Thyroid gland (tissue), 4 donors: ENCODE measurements around the gene RHOG. TPM values are rescaled to one million over a fixed set of nuclear protein-coding genes. Genes with fewer than 3 reads are reported as not detected.

Source experiments
- DNase-seq, 2 donors: peaks; one replicate each; pipeline ENCODE4 v3.0.0-alpha.2; 2019
- H3K27ac ChIP-seq, 3 donors: fragments of 200-600 bp; sonication (generic); 1 replicate in 2 of 3; 2 replicates in 1 of 3; pipeline ENCODE4 v1.5.1; 2016 to 2019; ENCODE audit warnings: mild to moderate bottlenecking in 1 of 3, moderate library complexity in 1 of 3
- H3K27me3 ChIP-seq: fragments of 200-600 bp; sonication (generic); one replicate; pipeline ENCODE4 v1.5.1; 2019
- H3K36me3 ChIP-seq, 2 donors: fragments of 200-600 bp; sonication (generic); one replicate each; pipeline ENCODE4 v1.5.1; 2016 to 2019
- H3K4me1 ChIP-seq, 2 donors: fragments of 200-600 bp; sonication (generic); one replicate each; pipeline ENCODE4 v1.5.1; 2017 to 2019
- H3K4me3 ChIP-seq, 3 donors: fragments of 200-600 bp; sonication (generic); replicated peaks in 1 of 3; 1 replicate in 2 of 3; 2 replicates in 1 of 3; pipeline ENCODE4 v1.5.1; 2016; ENCODE audit warnings: mild to moderate bottlenecking in 1 of 3
- H3K9me3 ChIP-seq: fragments of 200-600 bp; sonication (generic); one replicate; pipeline ENCODE4 v1.5.1; 2017
- POLR2A ChIP-seq, 2 donors: fragments of 450-650 bp; IDR thresholded peaks; one replicate each; pipeline ENCODE4 v1.6.1; 2017; ENCODE audit warnings: antibody characterized with exemption in 2 of 2, mild to moderate bottlenecking in 2 of 2, moderate library complexity in 1 of 2
- WGBS, 2 donors: methylation state at CpG; one replicate each; pipeline ENCODE4 v1.1.5; 2017; 5-methylcytosine and 5-hydroxymethylcytosine counted together
- intact Hi-C: fragments of 100-400 bp; cut with DNase I; formaldehyde crosslinking; loops from one replicate; pipeline ENCODE4 v1.15.1; 2023
- total RNA-seq, 4 donors: library from RNA; depleted of rRNA; stranded (reverse); fragments of >200 nt; gene quantifications; one replicate each; pipeline ENCODE4 v1.2.3, GENCODE V29; 2016
- TF ChIP-seq, protein P1 (sequence below), 6 experiments: fragments of 200-600 bp in 3 of 6; fragments of 450-650 bp in 3 of 6; sonication (generic) in 3 of 6; IDR thresholded peaks; one replicate each; pipeline ENCODE4 v1.5.1; 2016 to 2019; ENCODE audit warnings: antibody characterized with exemption in 6 of 6, mild to moderate bottlenecking in 2 of 6, inconsistent platforms in 1 of 6, moderate library complexity in 1 of 6

RHOG gene
- total RNA-seq, 4 donors from 2014 or later, result 17.3 to 39.0 (median 27.8) TPM

GRCh38 chr11:3882655-3883054 is 41.9 kb upstream of the RHOG start:
- Histone ChIP-seq H3K27ac (no peak overlapping the region), H3K4me3 (no peak overlapping the region), H3K27me3 (no peaks in the 10 kb centered on the region), H3K36me3 (no peaks in the 10 kb centered on the region), H3K4me1 (peaks cover 37 to 48% of the 10 kb centered on the region in 2 donors), H3K9me3 (no peaks in the 10 kb centered on the region)
- intact Hi-C loops, result no loop called here
- DNase-seq, result no peak
- no peak for TF ChIP-seq POLR2A (IDR thresholded peaks at IDR 0.05)
- TF ChIP-seq, protein P1, sequence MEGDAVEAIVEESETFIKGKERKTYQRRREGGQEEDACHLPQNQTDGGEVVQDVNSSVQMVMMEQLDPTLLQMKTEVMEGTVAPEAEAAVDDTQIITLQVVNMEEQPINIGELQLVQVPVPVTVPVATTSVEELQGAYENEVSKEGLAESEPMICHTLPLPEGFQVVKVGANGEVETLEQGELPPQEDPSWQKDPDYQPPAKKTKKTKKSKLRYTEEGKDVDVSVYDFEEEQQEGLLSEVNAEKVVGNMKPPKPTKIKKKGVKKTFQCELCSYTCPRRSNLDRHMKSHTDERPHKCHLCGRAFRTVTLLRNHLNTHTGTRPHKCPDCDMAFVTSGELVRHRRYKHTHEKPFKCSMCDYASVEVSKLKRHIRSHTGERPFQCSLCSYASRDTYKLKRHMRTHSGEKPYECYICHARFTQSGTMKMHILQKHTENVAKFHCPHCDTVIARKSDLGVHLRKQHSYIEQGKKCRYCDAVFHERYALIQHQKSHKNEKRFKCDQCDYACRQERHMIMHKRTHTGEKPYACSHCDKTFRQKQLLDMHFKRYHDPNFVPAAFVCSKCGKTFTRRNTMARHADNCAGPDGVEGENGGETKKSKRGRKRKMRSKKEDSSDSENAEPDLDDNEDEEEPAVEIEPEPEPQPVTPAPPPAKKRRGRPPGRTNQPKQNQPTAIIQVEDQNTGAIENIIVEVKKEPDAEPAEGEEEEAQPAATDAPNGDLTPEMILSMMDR (IDR thresholded peaks at IDR 0.05), result no peak

- no peak overlapping the region for H3K4me3 ChIP-seq
- no peak for DNase-seq
- no peaks in the 10 kb centered on the region for H3K36me3 ChIP-seq
- H3K4me1 ChIP-seq, result peaks cover 55 to 62% of the 10 kb centered on the region in 2 donors
- H3K27ac ChIP-seq, result peak overlapping the region; percentile 41 to 65 (median 51)
- TF ChIP-seq POLR2A (IDR thresholded peaks at IDR 0.05), result no peak
- TF ChIP-seq, protein P1 (IDR thresholded peaks at IDR 0.05), result no peak
- WGBS, 2 donors, result 36 to 40% methylated on average over 3 of the region's 3 CpGs
- no peaks in the 10 kb centered on the region for H3K27me3 ChIP-seq
- H3K9me3 ChIP-seq, result no peaks in the 10 kb centered on the region
- intact Hi-C loops, result no loop called here
Measured at GRCh38 chr11:3880724-3881123, 40.0 kb upstream of the RHOG start.

GRCh38 chr11:3879967-3880542 is 39.3 kb upstream of the RHOG start:
- no peak for DNase-seq
- Histone ChIP-seq H3K9me3 (no peaks in the 10 kb centered on the region), H3K27me3 (no peaks in the 10 kb centered on the region), H3K27ac (peak overlapping the region; percentile 41 to 65 (median 51)), H3K4me3 (no peak overlapping the region), H3K4me1 (peaks cover 59 to 60% of the 10 kb centered on the region in 2 donors), H3K36me3 (no peaks in the 10 kb centered on the region)
- intact Hi-C loops, result no loop called here
- 69 to 84% methylated on average over 2 of the region's 2 CpGs for WGBS, 2 donors
- no peak for TF ChIP-seq POLR2A (IDR thresholded peaks at IDR 0.05)
- TF ChIP-seq, protein P1 (IDR thresholded peaks at IDR 0.05), result no peak

DNA sequence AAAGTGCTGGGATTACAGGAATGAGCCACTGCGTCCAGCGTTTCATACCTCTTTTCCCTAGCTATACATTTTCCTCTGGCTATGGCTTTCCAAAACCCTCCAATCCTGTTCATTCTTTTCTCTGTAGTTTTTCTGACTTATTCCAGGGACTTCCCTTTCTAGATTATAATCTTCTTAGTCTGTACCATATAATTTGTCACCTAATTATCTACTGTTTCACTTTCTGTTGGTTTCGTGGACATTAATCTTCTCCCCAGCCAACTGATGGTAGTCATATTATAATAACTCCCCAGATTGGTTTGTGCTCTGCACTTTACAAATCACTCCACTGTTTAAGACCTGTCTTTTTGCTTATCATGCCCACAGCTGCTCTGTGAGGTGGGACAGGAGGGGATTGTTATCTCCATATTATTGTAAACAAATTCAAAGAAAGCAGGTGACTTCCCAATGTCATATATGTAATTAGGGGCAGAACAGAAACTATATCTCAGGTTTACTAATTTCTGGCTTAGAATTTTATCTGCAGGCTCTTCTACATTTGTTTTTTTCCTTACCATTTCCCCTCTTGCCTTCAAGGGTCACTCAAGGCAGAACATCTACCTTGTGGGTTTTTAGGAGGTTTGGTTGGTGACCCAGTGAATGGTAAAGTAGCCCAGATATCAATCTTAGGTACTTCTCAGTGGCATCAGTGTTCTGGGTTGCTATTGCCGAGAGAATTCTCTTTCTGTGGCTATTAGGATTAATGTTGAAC is 38.6 kb upstream of the RHOG start:
- Histone ChIP-seq H3K9me3 (no peaks in the 10 kb centered on the region), H3K4me3 (no peak overlapping the region), H3K4me1 (peaks cover 61 to 63% of the 10 kb centered on the region in 2 donors), H3K36me3 (no peaks in the 10 kb centered on the region), H3K27me3 (no peaks in the 10 kb centered on the region), H3K27ac (peak overlapping the region in 2 of 3 donors; percentile 51 to 65)
- 79 to 80% methylated on average over 3 of the region's 4 CpGs for WGBS, 2 donors
- no peak for TF ChIP-seq POLR2A (IDR thresholded peaks at IDR 0.05)
- TF ChIP-seq, protein P1 (IDR thresholded peaks at IDR 0.05), result no peak
- intact Hi-C loops, result no loop called here
- no peak for DNase-seq

DNA sequence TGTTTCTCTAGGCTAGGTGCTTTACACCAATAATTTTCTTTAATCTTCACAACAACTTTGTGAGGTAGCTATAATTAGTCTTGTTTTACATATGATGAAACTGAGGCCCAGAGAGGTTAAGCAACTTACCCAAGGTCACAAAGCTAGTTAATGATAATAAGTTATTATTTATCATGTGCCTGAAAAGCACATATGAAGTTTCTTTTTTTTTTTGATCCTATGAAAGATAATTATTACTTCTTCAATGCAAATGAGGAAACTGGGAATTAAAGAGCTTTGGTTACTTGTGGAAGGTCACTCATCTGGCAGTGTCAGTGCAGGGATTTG is 37.5 kb upstream of the RHOG start:
- no peaks in the 10 kb centered on the region for H3K9me3 ChIP-seq
- H3K4me1 ChIP-seq, result peaks cover 70 to 73% of the 10 kb centered on the region in 2 donors
- TF ChIP-seq, protein P1 (IDR thresholded peaks at IDR 0.05), result no peak
- no peaks in the 10 kb centered on the region for H3K36me3 ChIP-seq
- DNase-seq, result no peak
- peak overlapping the region; percentile 75 to 86 (median 78) for H3K27ac ChIP-seq
- H3K4me3 ChIP-seq, result no peak overlapping the region
- no peaks in the 10 kb centered on the region for H3K27me3 ChIP-seq
- intact Hi-C loops, result no loop called here
